ENCODE results near the gene KPRP. TPM values are rescaled to one million over a fixed set of nuclear protein-coding genes. Genes with fewer than 3 reads are reported as not detected.

KPRP gene
- not detected in 2 replicates for total RNA-seq (2016; rRNA removed; fragmentation: Illumina TruSeq; extraction: Trizol)
- total RNA-seq (2016; cell fraction: cytosol; rRNA removed; fragmentation: Illumina TruSeq; extraction: Trizol; ENCODE audit: low read depth), result not detected in 2 replicates
- total RNA-seq (2016; cell fraction: insoluble cytoplasmic fraction; rRNA removed; fragmentation: Illumina TruSeq; extraction: Trizol), result not detected in 2 replicates
- not detected in 2 replicates for total RNA-seq (2016; cell fraction: membrane; rRNA removed; fragmentation: Illumina TruSeq; extraction: Trizol)
- not detected in 2 replicates for total RNA-seq (2016; cell fraction: nucleus; rRNA removed; fragmentation: Illumina TruSeq; extraction: Trizol)
- polyA plus RNA-seq (2011; rRNA removed), result not detected in 2 replicates
- not detected in 2 replicates for polyA plus RNA-seq (2011; cell fraction: cytosol; rRNA removed)
- polyA plus RNA-seq (2011; cell fraction: nucleus; rRNA removed), result not detected in 2 replicates
- not detected in 2 replicates for polyA plus RNA-seq (2012)
- not detected in 2 replicates for polyA plus RNA-seq (2016; cell fraction: cytosol; fragmentation: Illumina TruSeq; extraction: Trizol; ENCODE audit: low read depth)
- polyA plus RNA-seq (2016; cell fraction: insoluble cytoplasmic fraction; fragmentation: Illumina TruSeq; extraction: Trizol; ENCODE audit: low read depth), result not detected in 2 replicates
- not detected in 2 replicates for polyA plus RNA-seq (2016; cell fraction: membrane; fragmentation: Illumina TruSeq; extraction: Trizol; ENCODE audit: low read depth)
- not detected in 2 replicates for polyA plus RNA-seq (2016; cell fraction: nucleus; fragmentation: Illumina TruSeq; extraction: Trizol; ENCODE audit: insufficient read depth, low read depth)
- not detected in 2 replicates for polyA minus RNA-seq (2011; rRNA and poly(A)+ RNA removed; ENCODE audit: low replicate concordance)
- polyA minus RNA-seq (2011; cell fraction: cytosol; rRNA and poly(A)+ RNA removed), result not detected in 2 replicates
- polyA minus RNA-seq (2011; cell fraction: nucleus; rRNA and poly(A)+ RNA removed), result not detected in 2 replicates
- Bru-seq, nascent RNA, result not detected
- BruChase-seq, experiment 1, labeled RNA remaining after a 6-hour chase, result not detected
- percentile 17 among the genes with signal in this experiment for BruChase-seq, experiment 2, labeled RNA remaining after a 2-hour chase
- long read RNA-seq, experiment 1, result 0 reads
- long read RNA-seq, experiment 2, result 0 reads

- DNase-seq (ENCODE audit: low spot score), result no peak
- intact Hi-C loops (cut with micrococcal nuclease; ENCODE audit: unreplicated experiment), result no loop called here
- no TSS peak for BruUV-seq (replicated peaks)
These were observed at the start of gene KPRP for GRCh38 chr1:152757747-152758146. Gene KPRP (plus strand): TSS chr1:152758025. CDS start chr1:152759589, 1,564 bp downstream.

More at GRCh38 chr1:152757747-152758146, at the start of gene KPRP:
- POLR2A ChIA-PET, result no interaction called here
- no peak for ATAC-seq
- H3K27me3 ChIP-seq (ENCODE audit: control insufficient read depth in 1 of 2, insufficient read depth in 2 of 2, low read length in 2 of 2), result no peaks in the 10 kb centered on the region
- no peak within 1 kb of the TSS for H3K4me2 ChIP-seq (ENCODE audit: low read depth, low read length)
- CTCF ChIA-PET (ENCODE audit: low intra/inter-chr PET ratio, low total read pairs), result no interaction called here
- no peak within 1 kb of the TSS for H2AFZ ChIP-seq (ENCODE audit: low read length)
- WGBS (ENCODE audit: low lambda C conversion rate), result 2% methylated on average over 3 of the region's 6 CpGs
- in situ Hi-C loops (cut with HindIII; ENCODE audit: extremely low pct_ligation_motif_present, low pct_unique_long_range_greater_than_20kb), result no loop called here
- no peak within 1 kb of the TSS for H3K27ac ChIP-seq (ENCODE audit: extremely low read length, insufficient read depth, low read length)
- no peak within 1 kb of the TSS for H3K4me3 ChIP-seq (replicated peaks in 1 of 3; ENCODE audit: insufficient read depth in 1 of 3, low read depth in 2 of 3, low read length in 3 of 3)
- H3K9me3 ChIP-seq (ENCODE audit: low read length), result no peaks in the 10 kb centered on the region
- H3K9ac ChIP-seq (ENCODE audit: insufficient read depth, low read depth, low read length), result no peak within 1 kb of the TSS
- no peaks in the 10 kb centered on the region for H3K79me2 ChIP-seq (ENCODE audit: insufficient read depth, low read length)
- no peak for FAIRE-seq
- TF ChIP-seq AFF4 (CRISPR knock-in tag; IDR thresholded peaks at IDR 0.05), result no peak
- TF ChIP-seq HES4 (CRISPR knock-in tag; IDR thresholded peaks at IDR 0.05; ENCODE audit: borderline replicate concordance), result no peak
- no peak for TF ChIP-seq ZNF780A (CRISPR knock-in tag; IDR thresholded peaks at IDR 0.05)
- no peak for TF ChIP-seq ZNF335 (CRISPR knock-in tag; IDR thresholded peaks at IDR 0.05)
- TF ChIP-seq CEBPG (CRISPR knock-in tag; IDR thresholded peaks at IDR 0.05), result no peak
- no peak for TF ChIP-seq ZNF75D (CRISPR knock-in tag; IDR thresholded peaks at IDR 0.05; ENCODE audit: borderline replicate concordance)
- no peak for TF ChIP-seq JUND (CRISPR knock-in tag; IDR thresholded peaks at IDR 0.05)
- no peak for TF ChIP-seq ZNF749 (CRISPR knock-in tag; IDR thresholded peaks at IDR 0.05; ENCODE audit: borderline replicate concordance)
- no peak for TF ChIP-seq ZBTB49 (CRISPR knock-in tag; IDR thresholded peaks at IDR 0.05; ENCODE audit: borderline replicate concordance)
- no peak for TF ChIP-seq ZIK1 (CRISPR knock-in tag; IDR thresholded peaks at IDR 0.05; ENCODE audit: borderline replicate concordance, low read depth)
- no peak for TF ChIP-seq ZNF382 (CRISPR knock-in tag; IDR thresholded peaks at IDR 0.05; ENCODE audit: borderline replicate concordance)
- TF ChIP-seq ZSCAN20 (CRISPR knock-in tag; IDR thresholded peaks at IDR 0.05; ENCODE audit: borderline replicate concordance), result no peak
- TF ChIP-seq ETV6 (CRISPR knock-in tag; conservative IDR thresholded peaks at IDR 0.05), result no peak
- no peak for TF ChIP-seq ZFAT (CRISPR knock-in tag; conservative IDR thresholded peaks at IDR 0.05)
- TF ChIP-seq SP2 (CRISPR knock-in tag; IDR thresholded peaks at IDR 0.05), result no peak
- no peak for TF ChIP-seq ZNF713 (CRISPR knock-in tag; IDR thresholded peaks at IDR 0.05)
- H3K36me3 ChIP-seq (replicated peaks in 1 of 2; ENCODE audit: control insufficient read depth in 1 of 2, insufficient read depth in 2 of 2, low read length in 2 of 2), result no peaks in the 10 kb centered on the region
- no peaks in the 10 kb centered on the region for H3K4me1 ChIP-seq (ENCODE audit: insufficient read depth, low read length)
- no peaks in the 10 kb centered on the region for H4K20me1 ChIP-seq (ENCODE audit: insufficient read depth, low read length)
